C4-2B (cell line): ENCODE measurements around the gene TOPBP1.
A peak's percentile ranks its signal among the peaks of the same experiment; 100 is the strongest.

ENCODE experiments used
- CTCF ChIP-seq: fragments of 450-650 bp; conservative IDR thresholded peaks from 2 replicates; pipeline ENCODE4 v1.5.1; 2017; ENCODE audit warnings: mild to moderate bottlenecking
- ZFX ChIP-seq: fragments of 450-650 bp; IDR thresholded peaks from 2 replicates; pipeline ENCODE4 v1.6.1; 2017

DNA sequence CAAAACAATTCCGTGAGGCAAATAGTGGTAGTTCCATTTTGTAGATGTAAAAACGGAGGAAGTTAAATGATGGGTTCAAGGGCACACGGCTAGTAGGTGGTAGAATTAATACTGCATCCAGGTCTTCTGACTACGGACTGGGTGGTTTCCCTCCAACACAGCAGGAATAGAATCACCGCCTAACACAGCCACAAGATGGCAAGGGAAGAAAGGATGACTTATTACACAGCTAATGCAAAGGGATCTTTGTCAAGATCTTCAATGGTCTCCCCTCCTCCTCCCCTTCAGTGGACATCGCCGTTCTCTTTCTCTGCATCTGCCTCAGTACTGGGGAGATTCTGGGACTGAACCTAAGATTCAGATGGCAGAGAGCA lies 524 bp upstream of the TOPBP1 start:
- TF ChIP-seq CTCF (peak; percentile 28), ZFX (no peak)
